HepG2 (cell line): Measurements from ENCODE around the gene IL15. TPM values are rescaled to one million over a fixed set of nuclear protein-coding genes. Genes with fewer than 3 reads are reported as not detected.

Experiments used
- IKZF1 ChIP-seq: fragments of 450-650 bp; IDR thresholded peaks from 2 replicates; pipeline ENCODE4 v1.7.1; 2016
- SNAPC2 ChIP-seq: sonication (generic); formaldehyde crosslinking; IDR thresholded peaks from 2 replicates; pipeline ENCODE4 v1.8.1; 2022; ENCODE audit warnings: mild to moderate bottlenecking, missing genetic modification reagents
- TRIM24 ChIP-seq: sonication (generic); formaldehyde crosslinking; IDR thresholded peaks from 2 replicates; pipeline ENCODE4 v1.8.0; 2022; ENCODE audit warnings: mild to moderate bottlenecking, missing genetic modification reagents
- ZFP1 ChIP-seq: IDR thresholded peaks from 2 replicates; pipeline ENCODE4 v1.6.1; 2016
- ZNF292 ChIP-seq: sonication (generic); formaldehyde crosslinking; IDR thresholded peaks from 2 replicates; pipeline ENCODE4 v1.8.1; 2022; ENCODE audit warnings: mild to moderate bottlenecking, low read depth, missing genetic modification reagents, borderline replicate concordance
- ZNF318 ChIP-seq: sonication (generic); formaldehyde crosslinking; IDR thresholded peaks from 2 replicates; pipeline ENCODE4 v1.4.0; 2020; ENCODE audit warnings: mild to moderate bottlenecking, missing genetic modification reagents
- ZNF737 ChIP-seq: sonication (generic); formaldehyde crosslinking; IDR thresholded peaks from 2 replicates; pipeline ENCODE4 v1.5.0; 2020; ENCODE audit warnings: missing genetic modification reagents, mild to moderate bottlenecking, borderline replicate concordance
- polyA plus RNA-seq, 8 experiments: library from polyadenylated mRNA; depleted of rRNA in 3 of 8; stranded (reverse) in 7 of 8; unstranded in 1 of 8; fragments of >200 nt; fragmentation: Illumina TruSeq in 4 of 8; extraction: Trizol in 4 of 8; gene quantifications; 2 replicates each; pipeline versions ENCODE4 v1.2.1 to v1.2.3, GENCODE V29; 2011 to 2016; ENCODE audit warnings: low read depth in 4 of 8, missing spikeins in 1 of 8, mixed read lengths in 1 of 8; ENCODE audit not compliant: insufficient read depth in 1 of 8
- total RNA-seq, 5 experiments: library from RNA; depleted of rRNA; stranded (reverse); fragments of >200 nt; fragmentation: Illumina TruSeq; extraction: Trizol; gene quantifications; 2 replicates each; pipeline ENCODE4 v1.2.3, GENCODE V29; 2016; ENCODE audit warnings: low read depth in 1 of 5

IL15 gene
- total and polyA plus RNA-seq, 2 of the 13 experiments (the other 11 are each of a cell fraction or from before 2014, with no cell fraction given): 0.12 to 0.24 TPM

- no peak for TF ChIP-seq ZNF318 (CRISPR knock-in tag)
- no peak for TF ChIP-seq ZNF292 (CRISPR knock-in tag)
- no peak for TF ChIP-seq SNAPC2 (CRISPR knock-in tag)
- no peak for TF ChIP-seq TRIM24 (CRISPR knock-in tag)
- TF ChIP-seq ZNF737 (CRISPR knock-in tag): no peak
- TF ChIP-seq ZFP1 (CRISPR knock-in tag): no peak
- TF ChIP-seq IKZF1: no peak
Measured at GRCh38 chr4:141684785-141685184, 48.4 kb downstream of the IL15 start (continued).
